GM18951 (cell line): Measurements from ENCODE around the gene ZSWIM3.
"Not testable (repeated sequence)": the region's sequence is repeated elsewhere in the genome, so short reads cannot be mapped to it uniquely, and the experiment has no call there.

Experiments used
- POLR2A ChIP-seq: IDR thresholded peaks from 4 replicates; pipeline ENCODE4 v1.6.1; 2011; ENCODE audit warnings: mild to moderate bottlenecking; ENCODE audit not compliant: insufficient read length, insufficient read depth; ENCODE audit errors: extremely low read depth
- in situ Hi-C: fragments of 300-500 bp; cut with MboI; formaldehyde crosslinking; loops from one replicate; pipeline ENCODE4 v1.12.0; 2022; ENCODE audit warnings: low sequenced_read_pairs, mixed read lengths, inconsistent platforms; ENCODE audit not compliant: unreplicated experiment

The ZSWIM3 gene

DNA sequence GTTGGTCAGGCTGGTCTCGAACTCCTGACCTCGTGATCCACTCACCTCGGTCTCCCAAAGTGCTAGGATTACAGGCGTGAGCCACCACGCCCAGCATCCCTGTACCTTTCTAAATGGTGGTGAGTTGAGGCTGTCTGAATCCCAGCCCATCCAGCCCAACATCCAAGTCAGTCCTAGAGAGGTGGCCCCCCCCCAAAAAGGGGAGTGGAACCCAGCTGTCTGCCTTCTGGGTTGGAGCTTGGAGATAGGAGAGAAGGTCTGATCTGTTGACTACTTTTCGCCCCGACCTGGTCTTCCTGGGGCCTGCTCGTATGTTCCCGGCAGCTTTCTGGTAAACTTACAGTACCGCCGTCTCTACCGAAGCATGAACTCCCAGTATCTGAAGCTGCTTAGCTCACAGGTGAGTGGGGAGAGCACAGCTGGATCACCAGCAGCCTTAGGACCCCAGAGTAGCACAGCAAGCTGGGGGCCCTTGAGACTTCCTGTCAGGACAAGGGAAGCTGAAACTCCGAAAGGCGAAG lies 39.3 kb downstream of the ZSWIM3 start:
- in situ Hi-C loops, result no loop called here
- no peak for TF ChIP-seq POLR2A

DNA sequence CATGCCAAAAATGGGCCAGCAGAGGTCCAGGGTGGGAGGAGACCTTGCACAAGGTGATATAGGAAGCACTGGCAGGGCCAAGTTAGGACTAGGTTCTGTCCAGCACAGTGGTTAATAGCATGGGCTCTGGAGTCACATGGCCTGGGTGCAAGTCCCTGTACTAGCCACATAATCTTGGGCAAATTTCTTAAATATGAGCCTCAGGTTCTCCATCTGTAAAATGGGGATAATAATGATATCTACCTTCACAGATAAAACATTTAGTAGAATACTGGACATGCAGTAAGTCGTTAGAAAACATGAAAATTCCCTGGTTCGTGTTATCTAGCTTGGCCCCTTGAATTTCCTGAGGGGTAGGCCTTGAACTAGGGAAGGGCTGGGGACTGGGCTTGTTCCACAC lies 39.9 kb downstream of the ZSWIM3 start:
- TF ChIP-seq POLR2A, result no peak

GRCh38 chr20:45897692-45898091 lies 40.3 kb downstream of the ZSWIM3 start:
- in situ Hi-C loops, result no loop called here
- TF ChIP-seq POLR2A, result no peak

More for the DNA sequence above, 39.9 kb downstream of the ZSWIM3 start:
- in situ Hi-C loops, result no loop called here

DNA sequence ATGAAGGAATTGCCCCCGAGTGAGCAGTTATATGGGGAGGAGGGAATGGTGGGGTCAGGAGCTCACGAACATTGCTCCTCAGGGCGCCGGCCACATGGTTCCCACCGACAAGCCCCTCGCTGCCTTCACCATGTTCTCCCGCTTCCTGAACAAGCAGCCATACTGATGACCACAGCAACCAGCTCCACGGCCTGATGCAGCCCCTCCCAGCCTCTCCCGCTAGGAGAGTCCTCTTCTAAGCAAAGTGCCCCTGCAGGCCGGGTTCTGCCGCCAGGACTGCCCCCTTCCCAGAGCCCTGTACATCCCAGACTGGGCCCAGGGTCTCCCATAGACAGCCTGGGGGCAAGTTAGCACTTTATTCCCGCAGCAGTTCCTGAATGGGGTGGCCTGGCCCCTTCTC lies 40.9 kb downstream of the ZSWIM3 start:
- TF ChIP-seq POLR2A, result no peak
- in situ Hi-C loops, result no loop called here

GRCh38 chr20:45899046-45899835 lies 41.8 kb downstream of the ZSWIM3 start:
- in situ Hi-C loops, result no loop called here
- TF ChIP-seq POLR2A, result no peak

DNA sequence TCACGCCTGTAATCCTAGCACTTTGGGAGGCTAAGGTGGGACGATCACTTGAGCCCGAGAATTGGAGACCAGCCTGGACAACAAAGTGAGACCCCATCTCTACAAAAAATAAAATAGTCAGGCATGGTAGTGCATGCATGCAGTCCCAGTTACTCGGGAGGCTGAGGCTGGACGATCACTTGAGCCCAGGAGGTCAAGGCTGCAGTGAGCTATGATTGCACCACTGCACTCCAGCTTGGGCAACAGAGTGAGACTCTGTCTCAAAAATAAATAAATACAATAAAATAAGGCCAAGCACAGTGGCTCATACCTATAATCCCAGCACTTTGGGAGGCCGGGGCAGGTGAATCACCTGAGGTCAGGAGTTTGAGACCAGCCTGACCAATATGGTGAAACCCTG lies 43.9 kb downstream of the ZSWIM3 start:
- in situ Hi-C loops, result not testable (repeated sequence)

- in situ Hi-C loops, result no loop called here
Measured at GRCh38 chr20:45902199-45902701, 44.8 kb downstream of the ZSWIM3 start.

DNA sequence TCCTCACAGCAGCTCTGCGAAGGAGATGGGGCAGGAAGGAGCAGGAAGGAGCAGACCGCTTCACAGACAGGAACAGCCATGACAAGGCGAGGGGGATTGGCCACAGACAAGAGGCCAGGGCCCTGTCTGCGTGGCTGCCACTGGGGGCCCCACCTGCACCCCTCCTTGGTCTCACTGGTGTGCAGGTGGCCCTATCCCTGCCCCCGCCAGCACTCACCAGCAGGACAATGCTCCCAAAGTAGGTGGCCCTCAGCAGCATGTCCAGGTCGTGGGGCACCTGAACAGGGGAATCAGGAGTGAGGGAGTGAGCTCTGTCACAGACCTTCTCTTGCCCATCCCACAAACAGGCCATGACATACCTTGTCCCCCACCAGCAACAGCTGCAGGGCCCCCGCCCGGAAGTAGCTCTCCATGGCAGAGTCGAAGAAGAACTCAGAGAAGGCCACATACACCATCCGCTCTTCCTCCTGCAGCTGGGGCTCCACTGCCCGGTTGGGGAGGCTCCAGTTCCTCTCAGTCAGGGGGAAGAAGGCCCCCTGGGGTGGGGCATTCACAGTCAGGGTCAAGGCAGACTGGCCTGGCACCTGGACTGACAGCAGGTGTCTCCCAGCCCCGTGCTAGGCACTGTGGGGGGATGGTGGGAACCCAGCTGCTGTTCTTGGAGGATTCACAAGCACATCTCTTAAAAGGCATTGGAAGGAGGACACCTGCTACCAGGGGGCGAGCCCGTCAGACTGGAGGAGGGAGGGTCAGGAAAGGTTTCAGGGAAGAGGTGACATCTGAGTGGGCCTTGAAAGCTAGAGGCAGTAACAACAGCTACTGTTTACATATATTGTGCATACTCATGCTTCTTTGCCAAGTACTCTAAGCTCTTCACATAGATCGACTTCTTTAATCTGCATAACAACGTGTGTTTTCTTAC lies 47.4 kb downstream of the ZSWIM3 start:
- in situ Hi-C loops, result no loop called here
- TF ChIP-seq POLR2A, result no peak

More at GRCh38 chr20:45902199-45902701, 44.8 kb downstream of the ZSWIM3 start:
- TF ChIP-seq POLR2A, result no peak

- in situ Hi-C loops, result no loop called here
- no peak for TF ChIP-seq POLR2A
Measured at GRCh38 chr20:45905505-45906079, 48.2 kb downstream of the ZSWIM3 start.

- in situ Hi-C loops, result no loop called here
- TF ChIP-seq POLR2A, result no peak
Measured at GRCh38 chr20:45907219-45907948, 50.0 kb downstream of the ZSWIM3 start.

DNA sequence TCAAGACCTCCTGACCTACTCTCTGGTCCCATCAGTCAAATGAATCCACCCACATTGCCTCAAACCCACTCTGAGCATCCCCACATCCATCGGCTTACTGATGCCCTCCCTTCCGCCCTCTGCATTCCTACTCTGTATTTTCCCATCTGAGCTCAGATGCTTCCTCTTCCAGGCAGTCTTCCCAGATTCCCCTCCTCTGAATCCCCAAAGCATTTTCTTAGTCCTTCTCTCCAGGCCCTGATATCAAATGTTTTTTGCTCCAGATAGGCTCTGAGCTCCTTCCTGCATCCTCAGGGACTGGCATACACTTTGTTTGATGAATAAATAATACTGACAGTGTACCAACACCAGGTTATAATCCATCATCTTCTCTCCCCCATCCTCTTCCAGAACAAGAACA lies 50.7 kb downstream of the ZSWIM3 start:
- in situ Hi-C loops, result no loop called here
- TF ChIP-seq POLR2A, result no peak

DNA sequence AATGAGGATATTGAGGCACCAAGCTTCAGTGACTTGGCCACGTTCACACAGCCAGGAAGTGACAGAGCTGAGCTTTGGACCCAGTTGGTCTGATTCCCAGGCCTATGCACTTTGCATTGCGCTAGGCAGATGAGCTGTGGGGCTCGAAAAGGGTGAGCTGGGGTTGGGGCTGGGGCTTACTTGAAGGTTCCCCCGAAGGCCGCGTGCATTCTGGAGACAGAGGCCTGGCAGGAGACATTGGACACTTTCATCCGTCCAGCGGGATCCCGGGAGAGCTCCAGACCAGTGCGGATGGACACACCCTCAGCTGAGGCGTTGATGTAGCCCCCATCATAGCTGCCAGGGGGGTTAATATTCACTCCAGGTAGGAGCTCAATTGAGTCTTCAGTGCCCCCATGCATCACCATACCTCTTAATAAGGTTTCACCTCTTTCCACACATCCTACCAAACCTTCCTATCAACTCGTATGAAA lies 52.0 kb downstream of the ZSWIM3 start:
- in situ Hi-C loops, result no loop called here
- TF ChIP-seq POLR2A, result no peak

DNA sequence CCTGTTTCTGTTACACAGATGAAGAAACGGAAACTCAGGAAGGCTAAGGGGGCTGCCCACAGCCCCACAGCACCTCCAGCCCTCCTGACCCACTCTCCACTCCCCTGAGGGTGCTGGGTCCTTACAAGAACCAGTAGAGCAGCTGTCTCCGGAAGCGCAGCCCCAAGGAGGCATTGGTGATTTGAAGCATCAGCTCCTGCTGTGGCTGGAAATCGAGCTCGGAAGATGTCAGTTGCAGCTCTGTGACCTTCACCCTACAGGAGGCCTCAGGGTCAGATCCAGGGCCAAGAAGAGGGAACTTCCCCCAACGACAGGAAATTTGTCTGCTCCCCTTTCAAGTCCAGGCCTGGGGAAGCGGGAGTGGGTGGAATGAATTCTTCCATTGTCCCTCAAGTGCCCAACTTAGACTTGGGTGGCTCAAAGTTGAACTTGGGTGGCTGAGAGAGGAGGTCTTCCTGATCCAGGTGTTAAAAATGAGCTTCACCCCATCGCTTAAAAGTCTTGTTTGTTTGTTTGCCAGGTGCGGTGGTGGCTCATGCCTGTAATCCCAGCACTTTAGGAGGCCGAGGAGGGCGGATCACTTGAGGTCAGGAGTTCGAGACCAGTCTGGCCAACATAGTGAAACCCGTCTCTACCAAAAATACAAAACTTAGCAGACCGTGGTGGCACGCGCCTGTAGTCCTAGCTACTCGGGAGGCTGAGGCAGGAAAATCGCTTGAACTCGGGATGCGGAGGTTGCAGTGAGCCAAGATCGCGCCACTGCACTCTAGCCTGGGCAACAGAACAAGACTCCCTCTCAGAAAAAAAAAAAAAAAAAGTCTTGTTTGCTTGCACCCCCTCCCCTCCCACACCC lies 52.6 kb downstream of the ZSWIM3 start:
- in situ Hi-C loops, result no loop called here
- no peak for TF ChIP-seq POLR2A
